Spinal cord (tissue), 10 donors: ENCODE measurements around the gene SPRR2G. TPM values are rescaled to one million over a fixed set of nuclear protein-coding genes. Genes with fewer than 3 reads are reported as not detected.
"Not testable (repeated sequence)": the region's sequence is repeated elsewhere in the genome, so short reads cannot be mapped to it uniquely, and the experiment has no call there.

ENCODE experiments used
- DNase-seq, 6 donors: peaks; one replicate each; pipeline versions ENCODE4 v3.0.0 to v3.0.0-alpha.2; 2013 to 2015; ENCODE audit warnings: low spot score in 6 of 6, low read depth in 4 of 6
- H3K27ac ChIP-seq: one replicate; pipeline ENCODE4 v1.5.1; 2013; ENCODE audit warnings: low read depth, low read length, control low read depth
- H3K27me3 ChIP-seq: one replicate; pipeline ENCODE4 v1.6.1; 2013; ENCODE audit warnings: low read length; ENCODE audit not compliant: control insufficient read depth, insufficient read depth
- H3K36me3 ChIP-seq: one replicate; pipeline ENCODE4 v1.6.1; 2013; ENCODE audit warnings: low read length; ENCODE audit not compliant: control insufficient read depth, insufficient read depth
- H3K4me1 ChIP-seq: one replicate; pipeline ENCODE4 v1.6.1; 2013; ENCODE audit warnings: low read length; ENCODE audit not compliant: control insufficient read depth, insufficient read depth
- H3K4me3 ChIP-seq: one replicate; pipeline ENCODE4 v1.5.1; 2013; ENCODE audit warnings: low read depth, low read length, control low read depth
- H3K9me3 ChIP-seq: one replicate; pipeline ENCODE4 v1.6.1; 2013; ENCODE audit warnings: low read length; ENCODE audit not compliant: control insufficient read depth, insufficient read depth
- WGBS: methylation state at CpG from one replicate; pipeline ENCODE4 v1.1.5; 2013; ENCODE audit warnings: missing lambda C conversion rate; ENCODE audit not compliant: insufficient coverage; 5-methylcytosine and 5-hydroxymethylcytosine counted together
- long read RNA-seq, 4 donors: transcript quantifications; one replicate each; lab custom pipeline, GENCODE V29; 2026
- polyA plus RNA-seq, 2 donors: library from polyadenylated mRNA; unstranded; fragments of 120-200 nt; gene quantifications; one replicate each; pipeline ENCODE4 v1.2.1, GENCODE V29; 2013; ENCODE audit not compliant: insufficient read length in 2 of 2
- total RNA-seq, 2 donors: library from RNA; depleted of rRNA in 1 of 2; stranded (reverse); fragments of 120-200 nt in 1 of 2; fragments of >200 nt in 1 of 2; gene quantifications; one replicate each; pipeline versions ENCODE4 v1.2.3 to v1.2.4, GENCODE V29; 2013 to 2014
- donor health status: healthy.

The SPRR2G gene
- total RNA-seq (not detected), polyA plus RNA-seq (under 1 TPM in 1 of 2 donors, not detected in 1; 0.39 TPM)
- long read RNA-seq, donor 1 = 0 reads
- long read RNA-seq, donor 2 = 0 reads
- long read RNA-seq, donor 3 = 0 reads
- long read RNA-seq, donor 4 = 0 reads

DNA sequence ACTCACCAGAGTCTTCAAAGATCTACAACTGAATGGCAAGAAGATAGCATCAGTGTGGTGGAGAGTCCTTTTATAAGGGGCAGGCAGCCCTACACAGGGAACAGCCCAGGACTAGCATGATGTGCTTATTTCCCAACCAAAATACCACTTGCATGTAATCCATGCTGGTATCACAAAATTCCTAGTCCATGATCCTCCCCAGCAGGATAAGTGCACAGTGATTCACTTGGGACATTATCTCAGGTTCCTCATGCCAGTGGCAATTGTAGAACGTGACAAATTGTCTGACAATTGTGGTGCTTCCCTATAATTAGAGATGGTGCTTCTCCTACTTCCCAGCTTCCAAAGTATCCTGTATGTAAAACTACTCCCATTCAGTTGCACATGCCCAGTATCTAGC, at the start of gene SPRR2G:
TSS of gene SPRR2G (minus strand) at position 45 of the 400 bp plus-strand sequence. CDS start 780 bp downstream, outside the sequence.
- no peaks in the 10 kb centered on the region for H3K9me3 ChIP-seq
- no peaks in the 10 kb centered on the region for H3K36me3 ChIP-seq
- WGBS = no CpG with 5 or more reads among the region's 1 CpG
- H3K4me3 ChIP-seq = no peak within 1 kb of the TSS
- no peaks in the 10 kb centered on the region for H3K27me3 ChIP-seq
- no peaks in the 10 kb centered on the region for H3K4me1 ChIP-seq
- no peak within 1 kb of the TSS for H3K27ac ChIP-seq
- no peak for DNase-seq

GRCh38 chr1:153195216-153195615, 44.5 kb upstream of the SPRR2G start:
- no peaks in the 10 kb centered on the region for H3K27me3 ChIP-seq
- no peak for DNase-seq
- no peaks in the 10 kb centered on the region for H3K9me3 ChIP-seq
- no peaks in the 10 kb centered on the region for H3K36me3 ChIP-seq
- no peaks in the 10 kb centered on the region for H3K4me1 ChIP-seq
- H3K4me3 ChIP-seq = no peak overlapping the region
- WGBS = 92% methylated on average over 3 of the region's 4 CpGs
- no peak overlapping the region for H3K27ac ChIP-seq

GRCh38 chr1:153194331-153195050, 43.8 kb upstream of the SPRR2G start:
- H3K4me1 ChIP-seq = no peaks in the 10 kb centered on the region
- DNase-seq = no peak
- no peak overlapping the region for H3K27ac ChIP-seq
- H3K36me3 ChIP-seq = no peaks in the 10 kb centered on the region
- WGBS = 61% methylated on average over 3 of the region's 3 CpGs
- no peak overlapping the region for H3K4me3 ChIP-seq
- no peaks in the 10 kb centered on the region for H3K9me3 ChIP-seq
- H3K27me3 ChIP-seq = no peaks in the 10 kb centered on the region

- no peaks in the 10 kb centered on the region for H3K4me1 ChIP-seq
- no peak overlapping the region for H3K4me3 ChIP-seq
- DNase-seq = peak in 1 of 6 donors; percentile 11
- no peak overlapping the region for H3K27ac ChIP-seq
- H3K36me3 ChIP-seq = no peaks in the 10 kb centered on the region
- 38% methylated on average over 1 of the region's 3 CpGs for WGBS
- H3K27me3 ChIP-seq = no peaks in the 10 kb centered on the region
- no peaks in the 10 kb centered on the region for H3K9me3 ChIP-seq
These were observed 42.0 kb upstream of the SPRR2G start for GRCh38 chr1:153192697-153193096.

DNA sequence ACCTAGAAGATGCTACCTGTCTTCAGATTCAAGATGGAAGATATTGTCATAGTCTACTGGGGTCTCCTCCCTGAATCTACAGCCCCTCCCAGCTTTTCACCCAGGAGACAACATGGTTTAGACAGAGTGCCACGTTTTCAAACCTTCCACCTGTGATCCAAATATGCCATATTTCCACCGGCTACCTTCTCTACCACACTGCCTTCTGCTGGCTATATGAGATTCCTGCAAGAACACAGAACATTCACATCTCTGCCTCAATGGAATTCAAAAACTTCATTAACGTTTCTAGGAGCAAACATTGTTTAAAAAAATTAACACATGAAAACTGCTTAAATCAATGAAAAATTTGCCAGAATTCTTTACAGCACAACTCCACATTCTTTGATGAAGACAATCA, 39.7 kb upstream of the SPRR2G start:
- Histone ChIP-seq H3K27ac (no peak overlapping the region), H3K27me3 (no peaks in the 10 kb centered on the region), H3K36me3 (no peaks in the 10 kb centered on the region), H3K4me1 (no peaks in the 10 kb centered on the region), H3K9me3 (no peaks in the 10 kb centered on the region), H3K4me3 (no peak overlapping the region)
- 30% methylated on average over 3 of the region's 3 CpGs for WGBS
- no peak for DNase-seq

DNA sequence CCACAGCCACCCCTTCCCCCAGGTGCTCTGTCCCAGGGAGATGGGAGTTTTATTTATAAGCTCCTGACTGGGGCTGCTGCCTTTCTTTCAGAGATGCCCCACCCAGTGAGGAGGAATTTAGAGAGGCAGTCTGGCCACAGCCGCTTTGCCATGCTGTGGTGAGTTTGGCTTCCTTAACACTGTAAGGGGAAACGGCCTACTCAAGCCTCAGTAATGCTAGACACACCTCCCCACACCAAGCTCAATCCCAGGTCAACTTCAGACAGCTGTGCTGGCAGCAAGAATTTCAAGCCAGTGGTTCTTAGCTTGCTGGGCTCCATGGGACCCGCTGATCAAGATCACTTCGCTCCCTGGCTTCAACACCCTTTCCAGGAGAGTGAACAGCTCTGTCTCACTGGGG, 37.6 kb upstream of the SPRR2G start:
- not testable (repeated sequence) for DNase-seq, H3K4me3 ChIP-seq, H3K9me3 ChIP-seq, H3K27ac ChIP-seq, H3K27me3 ChIP-seq, H3K4me1 ChIP-seq, H3K36me3 ChIP-seq
- 88% methylated on average over 4 of the region's 4 CpGs for WGBS

- no peak for DNase-seq
- no peaks in the 10 kb centered on the region for H3K27me3 ChIP-seq
- H3K4me3 ChIP-seq = no peak overlapping the region
- no peaks in the 10 kb centered on the region for H3K36me3 ChIP-seq
- H3K9me3 ChIP-seq = peaks cover 4% of the 10 kb centered on the region
- no peaks in the 10 kb centered on the region for H3K4me1 ChIP-seq
- no CpG with 5 or more reads among the region's 4 CpGs for WGBS
- H3K27ac ChIP-seq = no peak overlapping the region
These were observed 29.9 kb upstream of the SPRR2G start for GRCh38 chr1:153180556-153180955.

DNA sequence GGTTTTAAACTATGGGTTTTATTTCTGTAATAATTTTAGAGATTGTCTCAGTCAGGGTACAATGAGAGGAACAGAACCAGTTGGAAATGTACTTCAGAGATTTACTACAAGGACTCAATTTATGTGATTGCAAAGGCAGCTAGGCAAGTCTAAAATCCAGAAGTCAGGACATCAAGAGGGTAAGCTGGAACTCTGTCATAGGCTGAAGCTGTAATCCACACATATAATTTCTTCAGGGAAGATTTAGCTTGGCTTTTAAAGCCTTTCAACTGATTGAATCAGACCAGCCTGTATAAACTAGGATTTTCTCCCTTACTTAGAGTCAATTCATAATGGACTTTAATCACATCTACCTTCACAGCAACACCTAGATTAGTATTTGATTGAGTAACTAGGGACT, 28.2 kb upstream of the SPRR2G start:
- H3K27me3 ChIP-seq = no peaks in the 10 kb centered on the region
- no peaks in the 10 kb centered on the region for H3K4me1 ChIP-seq
- no peak overlapping the region for H3K4me3 ChIP-seq
- DNase-seq = no peak
- H3K9me3 ChIP-seq = peaks cover 4% of the 10 kb centered on the region
- H3K36me3 ChIP-seq = no peaks in the 10 kb centered on the region
- no peak overlapping the region for H3K27ac ChIP-seq

DNA sequence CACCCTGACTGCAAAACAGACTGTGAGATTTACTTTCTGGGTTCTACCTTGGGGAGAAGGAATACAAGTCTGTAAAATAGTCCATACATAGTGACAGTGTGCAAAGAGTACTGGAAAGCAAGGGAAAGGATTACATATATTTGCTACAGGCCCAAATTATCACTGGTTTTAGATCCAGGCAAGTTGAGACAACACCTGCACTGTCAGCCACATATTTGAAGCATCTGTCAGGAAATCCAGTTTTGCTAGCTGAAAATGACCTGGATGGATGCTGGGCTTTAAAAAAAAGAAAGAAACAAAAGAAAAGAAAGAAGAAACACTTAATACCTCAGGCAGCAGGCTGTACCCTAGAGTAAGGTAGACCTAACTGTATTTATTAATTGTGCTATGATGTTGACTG, 23.9 kb upstream of the SPRR2G start:
- DNase-seq = no peak
- Histone ChIP-seq H3K4me1 (no peaks in the 10 kb centered on the region), H3K9me3 (peaks cover 4% of the 10 kb centered on the region), H3K4me3 (no peak overlapping the region), H3K36me3 (no peaks in the 10 kb centered on the region), H3K27ac (no peak overlapping the region), H3K27me3 (no peaks in the 10 kb centered on the region)

DNA sequence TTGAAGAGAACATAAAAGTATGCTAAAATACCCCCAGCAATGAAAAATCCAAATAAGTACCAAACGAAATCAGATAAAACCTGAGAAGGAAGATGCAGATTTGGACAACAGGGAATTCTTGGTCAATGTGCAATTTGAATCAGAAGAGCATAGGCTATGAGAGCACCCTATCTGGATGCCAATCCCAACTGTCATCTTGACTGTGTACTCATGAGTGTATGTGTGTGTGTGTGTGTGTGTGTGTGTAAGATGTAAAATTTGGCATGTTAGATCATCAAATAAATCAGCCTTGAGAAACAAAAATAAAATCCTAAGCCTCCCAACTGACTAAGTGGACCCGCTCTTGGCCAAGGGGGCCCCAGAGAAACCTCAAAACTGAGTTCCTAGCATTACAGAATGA, 18.0 kb upstream of the SPRR2G start:
- no peak for DNase-seq
- H3K36me3 ChIP-seq = no peaks in the 10 kb centered on the region
- WGBS = 60% methylated on average over 1 of the region's 2 CpGs
- no peaks in the 10 kb centered on the region for H3K4me1 ChIP-seq
- H3K4me3 ChIP-seq = no peak overlapping the region
- H3K9me3 ChIP-seq = no peaks in the 10 kb centered on the region
- H3K27me3 ChIP-seq = no peaks in the 10 kb centered on the region
- no peak overlapping the region for H3K27ac ChIP-seq
